ENCODE data around the gene GDA. TPM values are rescaled to one million over a fixed set of nuclear protein-coding genes. Genes with fewer than 3 reads are reported as not detected.

GDA gene
- total RNA-seq, 1 experiment from 2014 or later = 5.0 TPM

- Histone ChIP-seq H3K9me3 (ENCODE audit: control insufficient read depth, insufficient read depth, low read depth, low read length) (no peaks in the 10 kb centered on the region), H3K27ac (ENCODE audit: low read length) (no peak overlapping the region), H3K36me3 (ENCODE audit: control insufficient read depth, insufficient read depth, low read length) (no peaks in the 10 kb centered on the region), H3K4me1 (ENCODE audit: control insufficient read depth, insufficient read depth, low read length) (no peaks in the 10 kb centered on the region), H3K4me3 (ENCODE audit: low read depth in 2 of 2, low read length in 2 of 2) (no peak overlapping the region), H3K27me3 (ENCODE audit: control insufficient read depth, insufficient read depth, low read length) (no peaks in the 10 kb centered on the region)
- BruUV-seq (replicated peaks) = no TSS peak
- intact Hi-C loops (cut with micrococcal nuclease; ENCODE audit: unreplicated experiment) (no loop called here), in situ Hi-C loops (cut with HindIII; ENCODE audit: low pct_unique_long_range_greater_than_20kb, low sequenced_read_pairs) (no loop called here)
- no peak for ATAC-seq
- ChIA-PET POLR2A (interaction anchor here (0.6 kb wide), 1 partner anchor 469 kb away, joined by 5 read pairs; no protein-coding TSS in a partner anchor), CTCF (no interaction called here)
- TF ChIP-seq SIN3A (IDR thresholded peaks at IDR 0.05; ENCODE audit: borderline replicate concordance, insufficient read depth, low read depth, low read length) = no peak
- TF ChIP-seq, protein P1, sequence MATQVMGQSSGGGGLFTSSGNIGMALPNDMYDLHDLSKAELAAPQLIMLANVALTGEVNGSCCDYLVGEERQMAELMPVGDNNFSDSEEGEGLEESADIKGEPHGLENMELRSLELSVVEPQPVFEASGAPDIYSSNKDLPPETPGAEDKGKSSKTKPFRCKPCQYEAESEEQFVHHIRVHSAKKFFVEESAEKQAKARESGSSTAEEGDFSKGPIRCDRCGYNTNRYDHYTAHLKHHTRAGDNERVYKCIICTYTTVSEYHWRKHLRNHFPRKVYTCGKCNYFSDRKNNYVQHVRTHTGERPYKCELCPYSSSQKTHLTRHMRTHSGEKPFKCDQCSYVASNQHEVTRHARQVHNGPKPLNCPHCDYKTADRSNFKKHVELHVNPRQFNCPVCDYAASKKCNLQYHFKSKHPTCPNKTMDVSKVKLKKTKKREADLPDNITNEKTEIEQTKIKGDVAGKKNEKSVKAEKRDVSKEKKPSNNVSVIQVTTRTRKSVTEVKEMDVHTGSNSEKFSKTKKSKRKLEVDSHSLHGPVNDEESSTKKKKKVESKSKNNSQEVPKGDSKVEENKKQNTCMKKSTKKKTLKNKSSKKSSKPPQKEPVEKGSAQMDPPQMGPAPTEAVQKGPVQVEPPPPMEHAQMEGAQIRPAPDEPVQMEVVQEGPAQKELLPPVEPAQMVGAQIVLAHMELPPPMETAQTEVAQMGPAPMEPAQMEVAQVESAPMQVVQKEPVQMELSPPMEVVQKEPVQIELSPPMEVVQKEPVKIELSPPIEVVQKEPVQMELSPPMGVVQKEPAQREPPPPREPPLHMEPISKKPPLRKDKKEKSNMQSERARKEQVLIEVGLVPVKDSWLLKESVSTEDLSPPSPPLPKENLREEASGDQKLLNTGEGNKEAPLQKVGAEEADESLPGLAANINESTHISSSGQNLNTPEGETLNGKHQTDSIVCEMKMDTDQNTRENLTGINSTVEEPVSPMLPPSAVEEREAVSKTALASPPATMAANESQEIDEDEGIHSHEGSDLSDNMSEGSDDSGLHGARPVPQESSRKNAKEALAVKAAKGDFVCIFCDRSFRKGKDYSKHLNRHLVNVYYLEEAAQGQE (IDR thresholded peaks at IDR 0.05; ENCODE audit: insufficient read depth in 1 of 2, low read depth in 2 of 2, low read length in 1 of 2) = no peak
- no peak for TF ChIP-seq CTCF (IDR thresholded peaks at IDR 0.05)
- no peak for TF ChIP-seq TCF7L2 (IDR thresholded peaks at IDR 0.05; ENCODE audit: low read depth, low read length)
- no peak for TF ChIP-seq POLR2AphosphoS5 (IDR thresholded peaks at IDR 0.05; ENCODE audit: low read depth, low read length)
- no peak for DNase-seq (ENCODE audit: low read depth, low spot score)
Measured at GRCh38 chr9:72213906-72214305, 64.7 kb downstream of the GDA start.

GRCh38 chr9:72217306-72217842, 68.1 kb downstream of the GDA start:
- in situ Hi-C loops (cut with HindIII; ENCODE audit: low pct_unique_long_range_greater_than_20kb, low sequenced_read_pairs) = no loop called here
- Histone ChIP-seq H3K27ac (ENCODE audit: low read length) (no peak overlapping the region), H3K27me3 (ENCODE audit: control insufficient read depth, insufficient read depth, low read length) (no peaks in the 10 kb centered on the region), H3K9me3 (ENCODE audit: control insufficient read depth, insufficient read depth, low read depth, low read length) (no peaks in the 10 kb centered on the region), H3K4me3 (ENCODE audit: low read depth in 2 of 2, low read length in 2 of 2) (no peak overlapping the region), H3K4me1 (ENCODE audit: control insufficient read depth, insufficient read depth, low read length) (no peaks in the 10 kb centered on the region), H3K36me3 (ENCODE audit: control insufficient read depth, insufficient read depth, low read length) (no peaks in the 10 kb centered on the region)
- DNase-seq (ENCODE audit: low read depth, low spot score) (no peak), ATAC-seq (no peak)
- intact Hi-C loops (cut with micrococcal nuclease; ENCODE audit: unreplicated experiment) = no loop called here
- CTCF ChIA-PET = no interaction called here
- TF ChIP-seq CTCF (IDR thresholded peaks at IDR 0.05) = no peak
- TF ChIP-seq, protein P1 (IDR thresholded peaks at IDR 0.05; ENCODE audit: insufficient read depth in 1 of 2, low read depth in 2 of 2, low read length in 1 of 2) = no peak
- no peak for TF ChIP-seq TCF7L2 (IDR thresholded peaks at IDR 0.05; ENCODE audit: low read depth, low read length)
- TF ChIP-seq POLR2AphosphoS5 (IDR thresholded peaks at IDR 0.05; ENCODE audit: low read depth, low read length) = no peak
- no peak for TF ChIP-seq SIN3A (IDR thresholded peaks at IDR 0.05; ENCODE audit: borderline replicate concordance, insufficient read depth, low read depth, low read length)
- POLR2A ChIA-PET = no interaction called here
- no TSS peak for BruUV-seq (replicated peaks)
